ENCODE data around the gene CRYBA2. TPM values are rescaled to one million over a fixed set of nuclear protein-coding genes. Genes with fewer than 3 reads are reported as not detected.

CRYBA2 gene
- total and polyA plus RNA-seq, 2 of the 8 experiments (the other 6 are each of a cell fraction or from before 2014, with no cell fraction given): not detected

- H3K27me3 ChIP-seq (replicated peaks in 1 of 4; ENCODE audit: control insufficient read depth in 3 of 4, extremely low read depth in 1 of 4, insufficient read depth in 3 of 4, low read length in 3 of 4): peaks cover 0 to 2% (median 0%) of the 10 kb centered on the region in 4 experiments; a peak in 1 of 7 replicates
- CTCF ChIA-PET (ENCODE audit: partially characterized antibody): interaction anchor here (1.4 to 62.8 kb wide), 4 partner anchors 23 to 319 kb away, joined by 3 to 1777 read pairs (median 505); partner anchors contain the start of genes CFAP65 and IHH
- H2BK15ac ChIP-seq (ENCODE audit: low read length): no peak overlapping the region
Measured at GRCh38 chr2:219034823-219035222, 41.6 kb upstream of the CRYBA2 start.

More at GRCh38 chr2:219034823-219035222, 41.6 kb upstream of the CRYBA2 start:
- Histone ChIP-seq H3K36me3 (ENCODE audit: control insufficient read depth in 2 of 4, insufficient read depth in 4 of 4, low read length in 3 of 4) (no peaks in the 10 kb centered on the region), H4K5ac (ENCODE audit: insufficient read length, low read depth, low read length) (no peak overlapping the region), H3K4me3 (ENCODE audit: extremely low read depth in 1 of 4, insufficient read depth in 2 of 4, low read depth in 3 of 4, low read length in 4 of 4) (no peak overlapping the region), H4K8ac (ENCODE audit: extremely low read depth, insufficient read depth, low read length) (no peak overlapping the region), H4K91ac (replicated peaks; ENCODE audit: insufficient read length, low read length) (no peak overlapping the region), H4K20me1 (replicated peaks in 1 of 2; ENCODE audit: control insufficient read depth in 1 of 2, insufficient read depth in 2 of 2, low read length in 2 of 2) (no peaks in the 10 kb centered on the region), H3K9me3 (ENCODE audit: insufficient read depth in 2 of 2, low read depth in 1 of 2, low read length in 1 of 2) (no peaks in the 10 kb centered on the region), H3K14ac (ENCODE audit: insufficient read length) (no peak overlapping the region), H2AFZ (ENCODE audit: low read length) (no peak overlapping the region), H3K9ac (replicated peaks in 1 of 4; ENCODE audit: extremely low read depth in 1 of 4, low read depth in 3 of 4, low read length in 3 of 4) (no peak overlapping the region), H2AK5ac (ENCODE audit: low read depth, low read length) (no peak overlapping the region), H2BK120ac (replicated peaks; ENCODE audit: low read depth, low read length) (no peak overlapping the region), H2BK12ac (ENCODE audit: low read depth, low read length) (no peak overlapping the region), H3K79me2 (ENCODE audit: control insufficient read depth in 1 of 2, insufficient read depth in 2 of 2, low read length in 2 of 2) (no peaks in the 10 kb centered on the region), H3K27ac (ENCODE audit: low read depth, low read length) (no peak overlapping the region), H2BK5ac (ENCODE audit: low read depth, low read length) (no peak overlapping the region), H2BK20ac (ENCODE audit: low read length) (no peak overlapping the region), H3K23me2 (ENCODE audit: low read depth, low read length) (no peaks in the 10 kb centered on the region), H3K23ac (ENCODE audit: insufficient read length) (no peak overlapping the region), H3K4me2 (ENCODE audit: insufficient read depth in 1 of 2, low read depth in 2 of 2, low read length in 2 of 2) (no peak overlapping the region), H3K56ac (replicated peaks; ENCODE audit: insufficient read length, low read depth, low read length) (no peak overlapping the region), H3K4me1 (replicated peaks in 1 of 4; ENCODE audit: control insufficient read depth in 3 of 4, insufficient read depth in 4 of 4, low read length in 3 of 4) (peaks cover 0 to 2% (median under 1%) of the 10 kb centered on the region in 4 experiments; a peak in 2 of 7 replicates), H3K79me1 (ENCODE audit: low read depth, low read length) (no peaks in the 10 kb centered on the region), H3K18ac (ENCODE audit: extremely low read depth, low read length) (no peak overlapping the region), H3K4ac (replicated peaks; ENCODE audit: insufficient read length, low read depth, low read length) (no peak overlapping the region)
- peak in 2 of 3 experiments; percentile 2 to 10; a peak in 2 of 4 replicates for TF ChIP-seq CTCF (IDR thresholded peaks at IDR 0.05; ENCODE audit: control extremely low read depth in 1 of 3, insufficient read depth in 1 of 3, low read depth in 1 of 3, low read length in 3 of 3)
- TF ChIP-seq RAD21 (IDR thresholded peaks at IDR 0.05 in 1 of 2, conservative IDR thresholded peaks at IDR 0.05 in 1 of 2; ENCODE audit: low read depth in 2 of 2, low read length in 2 of 2): 0 out of 4 replicates have a peak, but pooled peaks of 1 of the 2 experiments have one; percentile 11
- no peak for TF ChIP-seq ATF3 (IDR thresholded peaks at IDR 0.05; ENCODE audit: insufficient read depth, low read depth, low read length)
- no peak for FAIRE-seq
- no peak for DNase-seq (ENCODE audit: low read depth in 1 of 2, low spot score in 2 of 2)
- POLR2A ChIA-PET (ENCODE audit: partially characterized antibody): no interaction called here
- WGBS, 2 experiments (ENCODE audit: extremely low coverage in 1 of 2, insufficient coverage in 1 of 2, insufficient read length in 1 of 2, insufficient replicate concordance in 2 of 2, low coverage in 1 of 2, low lambda C conversion rate in 2 of 2, missing lambda C conversion rate in 1 of 2): 59% methylated on average over 6 of the region's 6 CpGs; no CpG with 5 or more reads in 1 of the 2 experiments
